Kasumi-1 (cell line): ENCODE data around the gene SKA1.
"Not testable (repeated sequence)": the region's sequence is repeated elsewhere in the genome, so short reads cannot be mapped to it uniquely, and the experiment has no call there.

ENCODE experiments used
- DNase-seq, 2 experiments: peaks; one replicate each; lab custom pipeline; 2025; lab: John Stamatoyannopoulos, UW

Gene SKA1

GRCh38 chr18:50395093-50395492 lies 20.2 kb downstream of the SKA1 start:
- DNase-seq: peak; percentile 1 to 25

GRCh38 chr18:50396005-50396660 lies 21.3 kb downstream of the SKA1 start:
- no peak for DNase-seq

DNA sequence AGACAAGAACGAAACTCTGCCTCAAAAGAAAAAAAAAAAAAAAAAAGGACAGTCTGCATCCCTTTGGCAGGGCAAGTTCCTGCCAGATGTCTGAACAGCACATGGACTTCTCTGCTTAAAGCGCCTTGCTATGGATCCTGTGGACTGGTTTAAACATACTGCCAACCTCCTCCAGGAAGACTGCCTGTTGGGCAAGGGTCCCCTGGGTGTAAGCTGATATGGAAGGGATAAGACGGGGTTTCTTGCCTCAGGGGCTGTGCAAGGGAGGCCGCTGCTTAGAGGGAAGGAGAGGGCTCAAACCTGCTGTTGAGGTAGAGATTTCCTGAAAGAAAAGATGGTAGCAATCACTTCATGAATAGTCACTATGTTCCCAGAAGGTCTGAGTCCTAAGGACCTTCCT lies 22.2 kb downstream of the SKA1 start:
- DNase-seq: no peak

- no peak for DNase-seq
Measured at GRCh38 chr18:50398099-50398498, 23.3 kb downstream of the SKA1 start.

GRCh38 chr18:50398947-50399346 lies 24.1 kb downstream of the SKA1 start:
- DNase-seq: no peak

GRCh38 chr18:50399582-50399981 lies 24.7 kb downstream of the SKA1 start:
- no peak for DNase-seq

DNA sequence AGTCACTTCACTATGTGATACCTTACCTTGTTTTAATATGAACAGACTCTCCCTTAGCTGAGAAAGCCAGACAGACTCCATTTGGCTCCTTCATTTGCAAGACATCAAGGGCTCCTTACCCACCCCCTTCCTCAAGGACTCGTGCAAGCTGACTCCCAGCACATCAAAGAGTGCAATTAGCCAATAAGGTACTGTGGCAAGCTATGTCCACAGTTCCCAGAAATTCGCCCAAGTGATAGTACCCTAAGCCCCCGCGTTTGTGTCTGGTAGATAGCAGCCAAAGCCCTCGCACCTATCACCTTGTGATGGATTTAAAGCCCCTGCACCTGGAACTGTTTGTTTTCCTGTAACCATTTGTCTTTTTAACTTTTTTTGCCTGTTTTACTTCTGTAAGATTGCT lies 25.6 kb downstream of the SKA1 start:
- not testable (repeated sequence) for DNase-seq

DNA sequence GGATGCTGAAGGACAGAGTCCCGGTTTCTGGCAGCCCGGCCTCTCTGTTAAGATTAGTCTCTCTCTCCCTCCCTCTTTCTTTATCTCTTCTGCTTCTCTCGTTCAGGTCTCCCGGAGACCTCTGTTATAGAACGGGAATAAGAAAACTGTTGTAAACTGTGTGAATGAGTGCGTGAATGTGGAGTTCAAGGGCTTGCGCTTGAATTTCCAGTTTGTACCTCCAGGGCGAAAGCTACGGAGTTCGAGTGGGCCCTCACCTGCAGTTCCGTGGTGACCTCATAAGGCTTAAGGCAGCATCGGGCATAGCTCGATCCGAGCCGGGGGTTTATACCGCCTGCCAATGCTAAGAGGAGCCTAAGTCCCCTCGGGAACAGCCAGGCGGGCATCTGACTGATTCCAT lies 26.4 kb downstream of the SKA1 start:
- no peak for DNase-seq

GRCh38 chr18:50401888-50402287 lies 27.0 kb downstream of the SKA1 start:
- DNase-seq: no peak

DNA sequence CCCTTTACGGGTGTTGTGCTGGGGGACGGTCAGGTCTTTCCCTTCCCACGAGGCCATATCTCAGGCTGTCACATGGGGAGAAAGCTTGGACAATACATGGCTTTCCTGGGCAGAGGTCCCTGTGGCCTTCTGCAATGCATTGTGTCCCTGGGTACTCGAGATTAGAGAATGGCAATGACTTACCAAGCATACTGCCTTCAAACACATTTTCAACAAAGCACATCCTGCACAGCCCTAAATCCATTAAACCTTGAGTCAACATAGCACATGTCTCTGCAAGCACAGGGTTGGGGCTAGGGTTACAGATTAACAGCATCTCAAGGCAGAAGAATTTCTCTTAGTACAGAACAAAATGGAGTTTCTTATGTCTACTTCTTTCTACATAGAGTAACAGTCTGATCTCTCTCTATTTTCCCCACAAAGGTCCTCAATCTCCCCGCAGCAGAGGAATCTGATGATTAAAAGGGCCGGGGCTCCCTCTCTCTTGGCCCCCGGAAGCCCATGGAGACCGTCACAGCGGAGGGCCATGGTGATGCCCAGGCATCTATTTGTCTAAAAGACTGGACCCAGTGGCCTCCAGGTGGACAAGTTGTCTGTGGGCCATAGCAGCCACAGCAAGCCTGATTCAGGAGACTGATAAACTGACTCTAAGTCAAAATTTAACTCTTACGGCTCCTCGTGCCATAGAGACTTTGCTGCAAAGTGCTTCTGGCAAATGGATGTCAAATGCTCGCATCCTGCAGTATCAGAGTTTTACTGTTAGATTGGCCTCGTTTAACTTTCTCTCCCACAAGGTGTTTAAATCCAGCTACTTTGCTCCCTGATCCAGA lies 30.1 kb downstream of the SKA1 start:
- DNase-seq: not testable (repeated sequence)

GRCh38 chr18:50405582-50406271 lies 30.9 kb downstream of the SKA1 start:
- no peak for DNase-seq

GRCh38 chr18:50409236-50409635 lies 34.4 kb downstream of the SKA1 start:
- DNase-seq: no peak

GRCh38 chr18:50410008-50410407 lies 35.2 kb downstream of the SKA1 start:
- DNase-seq: no peak

DNA sequence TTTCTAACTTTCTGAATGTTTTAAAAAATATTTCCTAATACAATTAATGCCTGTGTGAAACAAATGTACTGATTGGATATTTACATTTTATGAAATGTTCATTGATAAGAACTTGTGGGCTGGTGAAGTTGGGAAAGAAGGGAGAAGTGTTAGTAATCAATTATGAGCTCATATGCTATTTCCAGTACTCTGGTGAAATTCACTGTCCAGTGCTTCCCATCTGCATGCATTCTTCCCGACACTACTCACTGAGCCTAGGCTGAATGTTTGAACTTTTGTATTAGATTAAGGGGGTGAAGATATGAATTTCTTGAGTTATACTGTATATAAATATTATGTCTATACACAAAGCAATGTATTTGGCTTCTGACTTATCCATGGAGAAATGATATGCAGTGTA lies 36.0 kb downstream of the SKA1 start:
- no peak for DNase-seq

GRCh38 chr18:50416832-50417231 lies 42.0 kb downstream of the SKA1 start:
- not testable (repeated sequence) for DNase-seq

DNA sequence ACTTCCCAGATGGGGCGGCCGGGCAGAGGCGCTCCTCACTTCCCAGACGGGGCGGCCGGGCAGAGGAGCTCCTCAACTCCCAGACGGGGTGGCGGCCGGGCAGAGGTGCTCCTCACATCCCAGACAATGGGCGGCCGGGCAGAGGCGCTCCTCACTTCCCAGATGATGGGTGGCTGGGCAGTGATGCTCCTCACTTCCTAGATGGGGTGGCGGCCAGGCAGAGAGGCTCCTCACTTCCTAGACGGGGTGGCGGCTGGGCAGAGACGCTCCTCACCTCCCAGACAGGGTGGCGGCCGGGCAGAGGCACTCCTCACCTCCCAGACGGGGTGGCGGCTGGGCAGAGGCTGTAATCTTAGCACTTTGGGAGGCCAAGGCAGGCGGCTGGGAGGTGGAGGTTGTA lies 42.9 kb downstream of the SKA1 start:
- not testable (repeated sequence) for DNase-seq

GRCh38 chr18:50418650-50419049 lies 43.8 kb downstream of the SKA1 start:
- DNase-seq: no peak

GRCh38 chr18:50422286-50422898 lies 47.5 kb downstream of the SKA1 start:
- no peak for DNase-seq

DNA sequence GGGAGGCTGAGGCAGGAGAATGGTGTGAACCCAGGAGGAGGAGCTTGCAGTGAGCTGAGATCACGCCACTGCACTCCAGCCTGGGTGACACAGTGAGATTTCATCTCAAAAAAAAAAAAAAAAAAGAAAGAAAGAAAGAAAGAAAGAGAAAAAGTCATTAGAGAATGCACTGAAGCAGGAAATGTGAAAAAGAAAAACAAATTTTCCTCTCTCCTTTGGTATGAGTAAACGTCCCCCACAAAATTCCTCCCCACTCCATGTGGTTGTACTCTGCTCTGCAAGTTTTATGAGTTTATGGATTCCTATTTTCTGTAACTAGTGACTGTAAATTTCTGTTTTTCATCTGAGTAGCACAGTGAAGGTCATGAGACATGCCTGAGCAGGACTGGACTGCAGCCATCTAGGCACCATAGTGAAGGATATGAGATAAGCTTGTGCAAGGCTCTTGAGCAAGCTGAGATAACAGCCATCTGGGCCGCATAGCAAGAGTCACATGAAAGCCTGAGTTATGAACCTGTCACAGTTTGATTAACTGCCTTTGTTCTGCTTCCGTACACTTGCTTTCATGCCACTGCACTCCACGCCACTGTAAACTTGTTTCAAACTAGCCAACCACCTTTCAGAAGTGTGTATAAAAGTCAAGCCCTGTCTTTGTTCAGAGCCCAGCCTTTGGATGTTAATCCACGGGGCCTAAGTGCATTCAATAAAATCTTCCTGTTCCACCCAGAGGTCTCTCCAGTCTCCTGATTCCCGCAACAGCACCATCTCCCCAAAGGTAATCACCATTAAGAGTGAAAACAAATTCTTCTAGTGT lies 50.2 kb downstream of the SKA1 start:
- DNase-seq: no peak

DNA sequence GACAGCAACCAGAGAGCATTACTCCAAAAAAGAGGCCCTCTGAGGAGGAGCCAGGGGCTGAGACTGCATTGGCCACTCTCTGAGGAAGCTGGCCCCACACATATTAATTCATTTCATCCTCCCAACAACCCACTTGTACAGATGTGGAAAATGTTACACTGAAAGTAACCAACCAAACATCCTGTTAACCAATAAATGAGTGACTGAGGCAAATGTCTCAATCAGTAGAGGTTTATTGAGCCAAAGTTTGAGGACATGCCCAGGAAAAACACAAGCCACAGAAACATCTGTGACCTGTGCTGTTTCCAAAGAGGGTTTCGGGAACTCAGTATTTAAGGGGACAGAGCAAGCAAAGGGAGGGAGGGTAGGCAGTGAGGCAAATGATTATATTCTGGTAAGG lies 53.0 kb downstream of the SKA1 start:
- DNase-seq: peak in 1 of 2 experiments; percentile 8

GRCh38 chr18:50428531-50429206 lies 53.8 kb downstream of the SKA1 start:
- no peak for DNase-seq
